ENCODE data around the gene NEMF.
"Not testable (repeated sequence)": the region's sequence is repeated elsewhere in the genome, so short reads cannot be mapped to it uniquely, and the experiment has no call there.

Gene NEMF

DNA sequence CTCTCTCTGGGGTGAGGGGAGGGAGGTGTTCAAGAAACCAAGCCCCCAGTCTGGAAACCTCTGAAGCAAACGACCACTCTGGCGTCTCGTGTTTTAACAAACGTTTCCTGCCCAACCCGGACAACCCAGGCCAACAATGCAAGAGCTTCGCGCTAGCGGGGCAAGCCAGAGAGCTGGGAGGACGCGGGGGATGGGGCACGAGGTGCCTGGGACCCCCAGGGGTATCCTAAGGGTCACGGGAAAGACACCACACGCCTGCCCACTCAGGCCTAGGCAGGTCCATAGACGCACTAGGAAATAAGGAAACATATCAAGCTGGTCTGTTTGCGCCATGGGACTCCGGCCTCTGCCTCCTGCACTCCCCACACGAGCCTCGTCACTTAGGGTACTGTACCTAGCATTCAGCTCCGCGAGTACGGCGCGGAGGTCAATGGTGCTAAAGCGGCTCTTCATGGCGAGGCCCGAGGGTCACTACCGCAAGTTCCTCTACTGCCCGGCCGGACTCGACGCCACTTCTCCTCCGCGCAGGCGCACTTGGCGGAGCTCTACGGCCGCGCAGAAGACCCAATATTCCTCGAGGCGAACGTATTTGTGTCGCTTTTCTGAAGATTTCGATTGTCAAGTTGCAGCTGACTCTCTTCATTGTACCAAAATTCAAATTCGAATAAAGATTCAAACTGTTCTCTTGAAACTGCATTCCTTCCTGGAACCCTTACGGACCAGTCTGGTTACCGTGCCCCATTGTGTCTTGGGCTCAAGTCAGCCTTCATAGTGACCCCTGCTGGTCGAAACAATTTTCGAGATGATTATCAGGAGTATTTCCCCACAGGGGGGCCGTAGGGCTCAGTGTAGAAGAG, at the start of gene NEMF:
Gene NEMF, minus strand, starts transcription at position 488 of the 857 bp plus-strand sequence. Its CDS starts 35 bp downstream, at position 453.
- DNase-seq: peak; percentile 98

- no peak for DNase-seq
Measured at GRCh38 chr14:49900973-49901372, 48.4 kb upstream of the NEMF start.

GRCh38 chr14:49898485-49898884, 45.9 kb upstream of the NEMF start:
- no peak for DNase-seq

DNA sequence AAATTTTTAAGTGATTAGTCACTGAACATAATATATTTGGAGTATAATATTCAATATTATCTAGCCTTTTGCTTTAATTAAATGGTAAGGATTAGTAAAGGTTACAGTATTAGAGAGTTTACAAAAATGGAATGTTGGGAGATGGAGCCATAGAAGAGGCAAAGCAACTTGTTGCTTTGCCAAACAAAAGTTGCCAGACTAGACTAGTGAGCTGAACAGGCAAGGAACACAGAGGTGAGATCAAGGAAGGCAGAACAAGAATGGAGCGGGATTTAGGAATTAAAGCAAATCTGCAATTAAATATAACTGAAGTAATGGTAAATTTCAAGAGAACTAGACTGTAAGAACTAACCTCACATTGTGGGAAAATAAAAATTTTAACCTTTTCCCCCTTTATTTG, 45.4 kb upstream of the NEMF start:
- DNase-seq: no peak

DNA sequence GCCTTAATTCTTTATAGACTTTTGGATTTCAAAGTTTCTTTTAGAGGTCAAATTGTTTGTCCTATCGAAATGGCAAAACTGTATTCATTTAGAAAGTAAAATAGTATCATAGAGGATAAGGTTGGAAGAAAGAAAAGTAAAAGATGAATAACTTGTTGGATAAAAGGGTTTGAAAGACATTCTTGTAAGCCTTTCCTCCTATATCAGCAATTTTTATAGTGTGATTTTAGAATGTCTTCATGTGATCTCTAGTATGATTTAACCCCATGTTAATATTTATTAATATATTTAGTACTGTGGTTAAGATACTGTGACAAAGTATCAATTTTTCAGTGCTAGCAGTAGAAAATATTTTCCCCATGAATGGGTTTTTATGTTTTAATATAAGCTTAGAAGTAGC, 44.8 kb upstream of the NEMF start:
- no peak for DNase-seq

DNA sequence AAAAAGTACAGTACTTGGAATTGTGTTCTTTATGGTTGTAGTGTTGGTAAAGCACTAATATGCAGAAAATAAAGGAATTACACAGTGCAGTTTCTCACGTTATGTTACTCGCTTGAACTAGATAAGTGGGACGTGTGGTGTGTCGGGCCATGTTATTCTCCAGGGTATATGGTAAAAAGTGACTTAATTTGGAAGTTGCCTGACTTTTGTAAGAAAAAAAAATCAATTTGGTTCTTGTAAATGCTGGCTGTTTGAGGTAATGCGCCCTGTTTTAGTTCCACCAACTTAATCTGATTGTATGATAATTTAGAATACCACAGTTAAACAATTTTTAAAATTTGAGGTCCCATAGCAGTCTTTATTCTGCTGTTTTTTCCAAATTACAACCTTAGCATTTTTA, 44.4 kb upstream of the NEMF start:
- no peak for DNase-seq

- DNase-seq: not testable (repeated sequence)
Measured at GRCh38 chr14:49896272-49896671, 43.7 kb upstream of the NEMF start.

- DNase-seq: no peak
Measured at GRCh38 chr14:49895480-49895879, 42.9 kb upstream of the NEMF start.

GRCh38 chr14:49894214-49895107, 41.9 kb upstream of the NEMF start:
- DNase-seq: not testable (repeated sequence)

DNA sequence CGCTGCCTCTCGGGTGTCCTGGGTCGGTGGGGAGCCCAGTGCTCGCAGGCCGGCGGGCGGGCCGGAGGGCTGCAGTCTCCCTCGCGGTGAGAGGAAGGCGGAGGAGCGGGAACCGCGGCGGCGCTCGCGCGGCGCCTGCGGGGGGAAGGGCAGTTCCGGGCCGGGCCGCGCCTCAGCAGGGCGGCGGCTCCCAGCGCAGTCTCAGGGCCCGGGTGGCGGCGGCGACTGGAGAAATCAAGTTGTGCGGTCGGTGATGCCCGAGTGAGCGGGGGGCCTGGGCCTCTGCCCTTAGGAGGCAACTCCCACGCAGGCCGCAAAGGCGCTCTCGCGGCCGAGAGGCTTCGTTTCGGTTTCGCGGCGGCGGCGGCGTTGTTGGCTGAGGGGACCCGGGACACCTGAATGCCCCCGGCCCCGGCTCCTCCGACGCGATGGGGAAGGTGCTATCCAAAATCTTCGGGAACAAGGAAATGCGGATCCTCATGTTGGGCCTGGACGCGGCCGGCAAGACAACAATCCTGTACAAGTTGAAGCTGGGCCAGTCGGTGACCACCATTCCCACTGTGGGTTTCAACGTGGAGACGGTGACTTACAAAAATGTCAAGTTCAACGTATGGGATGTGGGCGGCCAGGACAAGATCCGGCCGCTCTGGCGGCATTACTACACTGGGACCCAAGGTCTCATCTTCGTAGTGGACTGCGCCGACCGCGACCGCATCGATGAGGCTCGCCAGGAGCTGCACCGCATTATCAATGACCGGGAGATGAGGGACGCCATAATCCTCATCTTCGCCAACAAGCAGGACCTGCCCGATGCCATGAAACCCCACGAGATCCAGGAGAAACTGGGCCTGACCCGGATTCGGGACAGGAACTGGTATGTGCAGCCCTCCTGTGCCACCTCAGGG, 41.0 kb upstream of the NEMF start:
- DNase-seq: peak; percentile 16

GRCh38 chr14:49892636-49893308, 40.2 kb upstream of the NEMF start, which contains the start of gene ARF6:
TSS of gene ARF6 (plus strand) at chr14:49893082. CDS start at chr14:49893737, 655 bp downstream.
- peak; percentile 90 for DNase-seq

- DNase-seq: peak; percentile 60
Measured at GRCh38 chr14:49892301-49892635, 39.7 kb upstream of the NEMF start.

DNA sequence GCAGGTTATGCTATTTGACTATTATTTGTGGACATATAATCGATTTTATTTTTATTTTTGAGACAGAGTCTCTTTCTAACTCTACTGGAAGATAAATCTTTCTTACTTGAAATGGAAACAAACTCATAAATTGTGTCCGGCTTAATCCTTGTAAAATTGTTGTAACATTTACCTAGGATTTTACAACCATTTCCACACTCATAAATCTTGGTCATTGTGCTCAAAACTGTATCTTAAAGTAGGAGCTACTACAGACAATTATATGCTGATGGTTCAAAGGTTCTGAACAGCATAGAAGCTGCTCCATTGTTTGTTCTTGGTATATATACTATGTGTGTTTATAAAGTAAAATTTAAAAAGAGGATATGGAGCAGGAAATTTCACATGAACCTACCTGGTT, 35.7 kb upstream of the NEMF start:
- DNase-seq: no peak

GRCh38 chr14:49886523-49886922, 33.9 kb upstream of the NEMF start:
- DNase-seq: no peak

GRCh38 chr14:49882826-49883694, 30.5 kb upstream of the NEMF start:
- DNase-seq: no peak

GRCh38 chr14:49881350-49882001, 28.9 kb upstream of the NEMF start:
- DNase-seq: no peak

GRCh38 chr14:49880267-49881064, 27.9 kb upstream of the NEMF start:
- no peak for DNase-seq

DNA sequence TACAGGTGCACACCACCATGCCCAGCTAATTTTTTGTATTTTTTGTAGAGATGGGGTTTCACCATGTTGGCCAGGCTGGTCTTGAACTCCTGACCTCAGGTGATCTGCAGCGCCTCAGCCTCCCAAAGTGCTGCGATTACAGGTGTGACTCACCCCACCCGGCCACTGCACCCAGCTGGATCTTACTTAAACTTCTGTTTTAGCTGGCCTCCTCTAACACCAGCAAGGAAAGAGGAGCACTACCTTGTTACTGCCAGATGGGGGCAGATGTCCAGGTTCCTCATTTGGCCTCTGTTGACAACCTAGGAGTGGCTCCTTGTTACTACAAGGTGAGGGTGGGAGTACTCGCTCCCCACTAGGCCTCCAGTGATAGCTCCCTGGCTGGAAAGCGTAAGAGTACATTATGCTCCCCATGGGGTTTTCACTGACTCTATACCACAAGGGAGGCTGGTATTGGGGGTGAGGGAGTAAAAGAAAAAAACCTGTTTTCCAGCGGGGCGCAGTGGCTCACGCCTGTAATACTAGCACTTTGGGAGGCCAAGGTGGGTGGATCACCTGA, 27.1 kb upstream of the NEMF start:
- DNase-seq: peak; percentile 75

DNA sequence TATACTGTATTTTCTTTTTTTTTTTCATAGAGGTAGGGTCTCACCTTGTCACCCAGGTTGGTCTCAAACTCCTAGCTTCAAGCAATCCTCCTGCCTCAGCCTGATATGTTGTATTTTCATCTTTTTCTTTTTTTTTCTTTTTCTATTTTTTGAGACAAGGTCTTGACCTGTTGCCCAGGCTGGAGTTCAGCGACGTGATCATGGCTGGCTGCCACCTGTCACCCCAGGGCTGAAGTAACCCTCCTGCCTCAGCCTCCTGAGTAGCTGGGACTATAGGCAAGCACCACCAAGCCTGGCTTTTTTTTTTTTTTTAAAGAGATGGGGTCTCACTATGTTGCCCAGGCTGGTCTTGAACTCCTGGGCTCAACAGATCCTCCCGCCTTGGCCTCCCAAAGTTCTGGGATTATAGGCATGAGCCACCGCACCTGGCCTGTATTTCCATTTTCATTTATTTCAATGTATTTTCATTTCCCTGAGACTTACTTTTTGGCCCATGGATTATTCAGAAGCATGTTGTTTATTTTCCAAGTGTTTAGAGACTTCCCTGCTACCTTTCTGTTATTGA, 24.1 kb upstream of the NEMF start:
- no peak for DNase-seq

Data from NCI-H510A treated with DMSO at 0.1 percent for 48 hours (cell line).